Activated CD4-positive, alpha-beta T cell treated with anti-CD3 and anti-CD28 coated beads, Interleukin-2, amount 50 U/mL, for 48 hours (primary cell): ENCODE measurements around the gene ZCCHC24.

ENCODE experiments used
- DNase-seq, 2 experiments: peaks; one replicate each; pipeline ENCODE4 v3.0.0-alpha.2; 2020

Gene ZCCHC24

DNA sequence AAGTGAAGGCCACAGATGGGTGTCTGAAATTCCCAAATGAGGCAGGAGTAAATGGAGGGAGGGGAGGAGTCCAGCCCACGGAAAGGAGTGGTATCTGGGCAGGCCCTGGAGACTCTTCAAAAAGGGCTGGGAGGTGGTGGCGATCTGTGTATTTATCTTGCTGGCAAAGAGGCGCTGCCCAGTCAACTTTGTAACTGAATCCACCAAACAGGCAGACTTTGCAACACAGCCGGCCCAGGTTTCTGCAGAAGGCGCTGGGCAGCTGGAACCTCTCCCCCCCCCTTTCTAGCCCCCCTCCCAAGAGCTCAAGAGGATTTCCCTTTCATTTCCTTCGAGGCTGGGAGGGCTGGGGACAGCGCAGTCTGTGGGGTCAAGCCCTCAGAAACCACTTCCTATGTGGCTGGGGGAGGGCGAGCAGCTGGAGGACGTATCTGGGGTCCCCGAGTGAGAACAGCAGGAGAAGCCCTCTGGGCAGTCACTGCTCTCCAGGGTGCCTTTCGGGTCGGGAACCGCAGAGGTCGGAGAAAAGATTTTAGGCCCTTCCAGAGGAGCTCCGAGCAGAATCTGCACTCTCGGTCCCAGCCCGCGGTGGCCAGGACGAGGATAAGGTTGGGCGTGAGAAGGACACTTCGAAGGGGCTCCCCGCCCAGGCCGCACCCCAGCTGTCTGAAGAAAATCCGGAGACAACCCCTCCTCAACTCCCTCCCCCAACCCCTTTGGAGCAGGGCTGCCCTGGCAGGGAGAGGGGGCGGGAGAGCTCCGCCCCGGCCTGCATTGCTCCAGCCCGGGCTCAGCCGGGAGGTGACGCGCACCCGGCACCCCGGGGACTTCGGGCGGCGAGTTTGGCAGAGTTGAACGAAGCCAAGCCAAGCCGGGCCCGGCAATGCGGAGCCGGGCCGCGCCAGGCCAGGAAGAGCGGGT, 965 bp downstream of the ZCCHC24 start:
- peak; percentile 53 to 57 for DNase-seq

DNA sequence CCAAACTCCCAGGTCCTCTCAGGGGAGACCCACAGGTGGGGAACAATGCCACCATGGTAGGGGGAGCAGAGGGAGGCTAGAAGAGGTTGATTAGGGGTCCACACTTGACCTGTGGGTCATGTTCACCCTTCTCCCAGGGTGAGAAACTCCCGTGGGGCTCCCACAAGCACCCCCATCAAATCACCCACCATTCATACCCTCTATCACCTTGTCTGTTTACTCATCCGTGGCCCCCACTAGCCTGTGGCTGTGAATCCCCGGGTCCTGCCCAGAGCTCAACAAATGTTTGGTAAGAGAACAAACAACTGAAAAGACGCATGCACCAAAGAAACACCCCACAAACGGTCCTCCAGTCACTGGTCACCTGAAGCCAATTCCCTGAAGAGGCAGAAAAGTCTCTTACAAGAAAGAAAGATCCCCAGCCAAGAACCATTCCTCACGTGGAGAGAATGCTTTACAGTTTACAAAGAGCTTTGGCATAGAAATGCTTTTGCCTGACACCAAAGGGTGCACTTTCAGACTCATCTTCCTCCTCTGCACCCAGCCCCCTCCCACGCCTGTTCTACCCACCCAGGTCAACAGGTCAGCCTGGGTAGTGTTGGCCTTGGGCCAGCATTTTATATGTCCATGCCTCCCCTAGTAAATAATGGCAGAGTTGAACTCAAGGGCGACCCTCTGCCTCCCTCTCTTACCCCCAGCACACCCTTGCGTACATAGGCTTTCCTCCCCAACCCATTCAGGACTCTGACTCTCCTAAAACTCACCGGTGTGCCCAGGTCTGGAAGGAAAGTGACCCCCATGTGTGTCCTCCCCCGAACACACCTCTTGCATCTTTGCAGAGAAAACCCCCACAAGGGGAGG, 1.9 kb downstream of the ZCCHC24 start:
- DNase-seq, result no peak

DNA sequence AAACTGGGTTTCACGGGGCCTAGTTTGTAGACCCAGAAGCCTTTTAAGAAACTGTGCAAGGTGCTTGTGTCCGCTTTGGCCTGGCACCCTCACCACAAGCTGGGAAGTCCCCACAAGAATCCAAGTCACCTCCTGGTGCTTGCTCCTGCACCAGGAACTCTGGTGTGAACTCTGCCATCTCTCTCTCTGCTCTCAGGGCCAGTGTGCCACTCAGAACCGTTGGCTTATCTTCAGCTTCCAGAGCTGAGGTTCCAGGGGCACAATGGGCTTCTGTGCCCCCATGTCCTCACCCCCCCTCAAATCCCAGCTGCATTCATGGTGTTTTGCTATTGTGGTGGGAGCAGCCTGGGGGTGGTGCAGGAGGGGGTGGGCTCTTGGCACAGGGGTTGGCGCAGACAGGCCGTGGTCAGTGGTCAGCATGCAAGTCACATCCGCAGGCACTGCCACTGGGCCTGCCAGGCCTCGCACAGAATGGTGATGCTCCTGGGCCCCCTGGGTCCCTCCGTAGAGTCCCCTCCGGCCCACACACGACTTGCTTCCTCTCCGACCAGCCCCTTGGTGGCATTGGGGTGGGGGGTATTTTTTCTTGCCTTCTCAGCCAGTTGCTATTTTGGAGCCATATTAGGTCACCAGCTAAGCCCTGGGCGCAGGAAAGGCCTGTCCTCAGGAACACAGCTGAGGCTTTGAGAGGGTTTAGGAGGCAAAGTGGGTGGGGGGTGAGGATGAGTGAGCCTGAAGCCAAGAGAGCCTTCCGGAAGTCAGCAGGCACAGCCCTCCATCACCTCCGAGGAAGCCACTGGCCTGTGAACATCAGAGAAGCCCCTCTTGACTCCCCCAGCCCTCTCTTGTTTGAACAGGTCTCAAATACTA, 3.0 kb downstream of the ZCCHC24 start:
- no peak for DNase-seq

GRCh38 chr10:79441433-79441832, 4.0 kb downstream of the ZCCHC24 start:
- DNase-seq, result no peak

GRCh38 chr10:79440281-79440680, 5.1 kb downstream of the ZCCHC24 start:
- DNase-seq, result no peak

- DNase-seq, result no peak
These were observed 6.7 kb downstream of the ZCCHC24 start for GRCh38 chr10:79438699-79439085.

GRCh38 chr10:79438021-79438698, 7.3 kb downstream of the ZCCHC24 start:
- no peak for DNase-seq

- no peak for DNase-seq
These were observed 8.2 kb downstream of the ZCCHC24 start for GRCh38 chr10:79437111-79437814.

DNA sequence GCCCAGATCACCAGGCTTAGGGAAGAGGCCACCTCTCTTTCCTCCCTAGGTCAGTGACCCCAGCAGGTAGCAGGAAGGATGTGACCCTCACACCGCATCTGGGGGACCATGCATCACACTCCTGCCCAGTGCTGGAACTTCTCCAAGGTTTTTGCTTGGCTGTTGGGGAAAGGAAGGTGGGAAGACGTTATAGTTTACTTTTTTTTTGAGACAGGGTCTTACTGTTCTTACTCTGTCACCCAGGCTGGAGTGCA, 8.6 kb downstream of the ZCCHC24 start:
- no peak for DNase-seq

DNA sequence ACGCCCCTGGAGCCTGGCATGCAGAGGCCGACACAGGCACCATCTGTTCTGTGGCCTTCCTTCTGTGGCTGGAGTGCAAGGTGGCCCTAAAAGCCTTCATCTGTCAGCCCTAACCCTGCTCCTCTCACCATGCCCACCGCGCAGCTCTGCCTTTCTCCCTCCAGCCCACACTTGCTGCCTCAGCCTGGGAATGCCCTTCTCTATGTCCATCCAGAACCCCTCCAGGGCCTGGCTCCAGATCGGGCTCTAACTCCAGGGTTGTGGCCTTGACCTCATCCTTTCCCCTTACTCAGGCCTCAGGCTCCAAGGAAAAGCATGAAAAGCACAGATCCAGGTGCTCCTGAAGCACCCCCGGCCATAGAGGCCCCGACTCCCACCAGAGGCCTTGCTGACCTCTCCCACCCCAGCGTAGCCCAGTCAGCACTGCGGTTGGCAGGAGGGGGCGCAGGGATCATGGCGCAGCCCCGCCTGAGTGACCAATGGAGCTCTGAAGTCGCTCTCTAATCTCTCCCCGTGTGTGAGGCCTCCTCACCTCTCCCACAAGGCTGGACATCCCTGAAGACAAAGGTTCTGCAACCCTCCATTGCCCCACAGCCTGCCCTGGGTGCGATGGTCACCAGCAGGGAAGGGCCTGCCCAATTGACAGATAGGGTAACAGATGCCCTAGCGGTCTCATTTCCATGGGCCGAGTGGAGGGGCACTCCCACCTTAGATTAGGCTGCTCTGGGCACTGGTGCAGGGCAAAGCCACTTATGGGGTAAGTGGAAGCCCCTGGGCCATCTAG, 9.2 kb downstream of the ZCCHC24 start:
- DNase-seq, result no peak

DNA sequence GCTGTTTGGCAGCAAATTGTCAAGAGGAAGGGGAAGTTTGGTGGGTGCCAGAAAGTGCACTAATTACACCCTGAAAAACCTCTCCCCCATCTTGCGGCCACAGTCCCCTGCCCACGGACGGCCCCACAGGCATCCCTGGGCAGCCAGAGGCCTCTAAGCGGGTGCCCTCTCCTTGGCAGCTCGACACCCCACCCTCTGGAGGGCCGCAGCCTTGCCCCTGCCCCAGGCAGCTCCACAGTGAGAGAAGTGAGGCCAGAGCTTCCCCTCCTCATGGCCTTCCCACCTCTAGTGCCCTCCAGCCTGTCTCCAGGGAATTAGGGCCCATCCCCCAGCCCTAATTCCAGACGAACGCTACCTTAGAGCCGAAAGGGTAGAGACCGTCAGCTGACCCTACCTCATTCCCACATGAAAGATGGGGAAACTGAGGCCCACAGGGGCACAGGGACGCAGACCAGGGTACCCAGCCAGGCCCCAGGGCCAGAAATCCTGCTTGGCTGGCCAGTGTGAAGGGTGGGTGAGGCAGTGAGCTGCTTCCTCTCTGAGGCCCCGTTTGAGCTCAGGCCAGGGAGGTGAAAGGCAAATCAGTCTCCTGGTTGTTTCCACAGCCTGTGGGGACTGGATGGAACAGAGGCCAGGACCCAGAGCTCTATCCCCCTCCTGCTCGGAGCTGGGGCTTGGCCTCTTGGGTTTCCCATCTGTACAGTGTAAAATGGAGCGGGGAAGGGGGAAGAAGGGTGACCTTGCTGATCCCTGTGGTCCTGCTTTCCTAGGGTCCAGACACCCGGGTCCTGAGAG, 10.0 kb downstream of the ZCCHC24 start:
- no peak for DNase-seq

DNA sequence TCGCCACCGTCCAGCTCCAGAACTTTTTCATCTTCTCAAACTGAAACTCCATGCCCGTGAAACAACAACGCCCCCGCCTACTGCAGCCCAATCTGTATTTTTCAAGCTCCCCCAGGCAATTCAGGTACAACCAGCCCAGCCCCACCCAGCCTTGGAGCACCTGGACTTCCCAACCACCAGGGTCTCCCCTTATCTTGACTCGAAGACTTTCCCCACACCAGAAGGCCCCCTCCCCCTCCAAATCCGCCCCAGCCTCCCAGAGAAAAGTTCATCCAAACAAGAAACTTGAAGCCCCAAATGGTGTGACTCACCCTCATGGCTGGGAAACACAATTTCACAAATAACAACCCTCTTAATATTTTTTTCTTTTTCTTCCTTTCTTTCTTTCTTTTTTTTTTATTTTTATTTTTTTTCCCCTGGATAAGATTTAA, 10.6 kb downstream of the ZCCHC24 start:
- peak in 1 of 2 experiments; percentile 38 for DNase-seq

- peak in 1 of 2 experiments; percentile 39 for DNase-seq
These were observed 11.2 kb downstream of the ZCCHC24 start for GRCh38 chr10:79434223-79434687.

DNA sequence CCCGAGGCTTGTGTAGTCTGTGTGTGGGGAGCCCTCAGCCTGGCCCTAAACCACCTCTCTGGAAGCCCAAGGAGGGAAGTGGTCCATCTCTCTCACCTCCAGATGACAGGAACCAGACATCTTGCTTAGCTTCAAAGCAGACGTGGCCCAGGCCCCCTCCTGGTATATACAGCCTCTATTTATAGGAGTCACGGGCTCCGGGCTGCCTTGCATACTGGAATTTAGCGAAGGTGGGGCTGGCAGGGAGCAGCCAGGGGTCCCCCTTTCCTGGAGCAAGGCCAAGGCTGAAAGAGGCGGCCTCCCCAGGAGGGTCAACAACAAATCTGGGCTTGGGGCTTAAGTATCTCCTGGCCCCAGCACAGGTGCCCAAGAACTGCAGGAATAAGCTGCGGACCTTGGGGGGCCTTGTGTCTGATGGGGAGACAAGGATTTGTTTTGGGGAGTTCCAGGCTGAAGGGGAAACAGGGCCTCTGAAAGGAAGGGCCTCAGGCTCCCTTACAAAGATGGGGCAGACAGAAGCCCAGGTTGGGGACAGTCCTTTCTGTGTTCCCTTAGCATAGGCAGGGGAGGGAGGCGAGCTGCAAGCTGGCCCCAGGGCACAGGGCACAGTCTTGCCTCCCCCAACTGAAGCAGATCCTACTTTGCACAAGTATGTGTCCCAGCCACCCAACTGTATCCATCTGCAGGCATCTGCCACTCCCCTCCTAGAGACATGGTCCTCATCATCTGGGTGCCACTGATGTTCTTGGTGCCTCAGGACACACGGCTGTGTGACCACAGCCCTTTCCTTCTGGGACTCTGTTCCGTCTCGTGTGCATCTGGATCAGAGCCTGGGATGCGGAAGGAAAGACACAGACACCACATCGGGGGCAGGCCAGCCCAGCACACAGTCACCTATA, 11.9 kb downstream of the ZCCHC24 start:
- no peak for DNase-seq

GRCh38 chr10:79431891-79432831, 13.3 kb downstream of the ZCCHC24 start:
- DNase-seq, result no peak

- no peak for DNase-seq
These were observed 14.0 kb downstream of the ZCCHC24 start for GRCh38 chr10:79431428-79431827.

- no peak for DNase-seq
These were observed 14.5 kb downstream of the ZCCHC24 start for GRCh38 chr10:79430936-79431335.
